Measurements from ENCODE around the gene NAGK.

Gene NAGK

DNA sequence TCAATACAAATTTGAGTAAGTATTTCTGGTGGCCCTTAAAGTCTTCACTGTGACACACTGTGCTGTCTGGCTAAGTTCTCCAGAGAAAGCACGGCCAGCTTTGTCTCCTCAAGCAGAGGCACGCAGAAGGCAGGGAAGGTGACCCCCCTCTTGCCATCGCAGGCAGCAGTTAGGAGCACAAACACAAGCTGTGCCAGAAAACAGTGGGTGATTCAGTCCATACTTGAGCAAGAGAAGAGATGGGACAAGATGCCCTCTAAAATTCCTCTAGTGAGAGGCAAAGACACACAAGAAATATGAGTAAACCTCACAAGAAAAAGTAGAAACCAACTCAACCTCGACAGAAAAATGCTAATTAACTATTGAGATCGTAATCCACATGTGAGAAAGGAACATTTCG, 51.7 kb downstream of the NAGK start:
- Histone ChIP-seq H2AFZ (ENCODE audit: low read length) (no peak overlapping the region), H3K9me3 (ENCODE audit: insufficient read depth, low read depth, low read length) (no peaks in the 10 kb centered on the region), H4K20me1 (ENCODE audit: insufficient read depth, low read length, poor library complexity, severe bottlenecking) (no peaks in the 10 kb centered on the region), H3K27me3 (ENCODE audit: insufficient read depth, low read length, poor library complexity, severe bottlenecking) (no peaks in the 10 kb centered on the region), H3K4me3 (ENCODE audit: low read length, poor library complexity, severe bottlenecking) (no peak overlapping the region), H3K9me2 (replicated peaks; ENCODE audit: low read depth, low read length) (no peaks in the 10 kb centered on the region), H3K36me3 (ENCODE audit: insufficient read depth, low read length) (peaks cover 4% of the 10 kb centered on the region; the same call in 1 of the 2 replicates), H3K79me2 (ENCODE audit: insufficient read depth, low read length) (no peaks in the 10 kb centered on the region), H3F3A (ENCODE audit: low read depth) (no peaks in the 10 kb centered on the region), H3K9ac (ENCODE audit: low read depth, low read length, poor library complexity, severe bottlenecking) (no peak overlapping the region), H3K4me2 (ENCODE audit: low read depth, low read length, poor library complexity, severe bottlenecking) (no peak overlapping the region), H3K4me1 (ENCODE audit: insufficient read depth, low read length, poor library complexity, severe bottlenecking) (no peaks in the 10 kb centered on the region)
- TF ChIP-seq, protein P1, sequence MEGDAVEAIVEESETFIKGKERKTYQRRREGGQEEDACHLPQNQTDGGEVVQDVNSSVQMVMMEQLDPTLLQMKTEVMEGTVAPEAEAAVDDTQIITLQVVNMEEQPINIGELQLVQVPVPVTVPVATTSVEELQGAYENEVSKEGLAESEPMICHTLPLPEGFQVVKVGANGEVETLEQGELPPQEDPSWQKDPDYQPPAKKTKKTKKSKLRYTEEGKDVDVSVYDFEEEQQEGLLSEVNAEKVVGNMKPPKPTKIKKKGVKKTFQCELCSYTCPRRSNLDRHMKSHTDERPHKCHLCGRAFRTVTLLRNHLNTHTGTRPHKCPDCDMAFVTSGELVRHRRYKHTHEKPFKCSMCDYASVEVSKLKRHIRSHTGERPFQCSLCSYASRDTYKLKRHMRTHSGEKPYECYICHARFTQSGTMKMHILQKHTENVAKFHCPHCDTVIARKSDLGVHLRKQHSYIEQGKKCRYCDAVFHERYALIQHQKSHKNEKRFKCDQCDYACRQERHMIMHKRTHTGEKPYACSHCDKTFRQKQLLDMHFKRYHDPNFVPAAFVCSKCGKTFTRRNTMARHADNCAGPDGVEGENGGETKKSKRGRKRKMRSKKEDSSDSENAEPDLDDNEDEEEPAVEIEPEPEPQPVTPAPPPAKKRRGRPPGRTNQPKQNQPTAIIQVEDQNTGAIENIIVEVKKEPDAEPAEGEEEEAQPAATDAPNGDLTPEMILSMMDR (conservative IDR thresholded peaks at IDR 0.05; ENCODE audit: low read length): no peak
- TF ChIP-seq EZH2phosphoT487 (IDR thresholded peaks at IDR 0.05; ENCODE audit: borderline replicate concordance): no peak

DNA sequence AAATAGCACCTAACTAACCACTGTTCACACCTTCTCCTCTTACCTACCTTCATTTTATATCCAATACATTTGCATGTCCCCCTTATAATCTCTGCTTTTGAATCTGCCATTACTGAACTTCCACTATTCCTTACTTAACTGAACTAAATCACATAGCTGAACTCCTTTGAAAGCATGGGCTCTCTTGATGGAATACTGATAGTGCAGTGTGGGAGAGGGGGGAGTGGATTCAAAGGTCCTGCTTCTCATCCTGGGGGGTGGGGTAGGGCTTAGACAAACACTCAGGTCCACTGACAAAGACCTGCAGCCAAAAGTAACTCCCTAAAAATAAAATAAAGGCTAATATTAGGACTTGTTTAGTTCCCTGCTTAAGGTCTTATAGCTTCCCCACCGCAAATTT, 53.0 kb downstream of the NAGK start:
- Histone ChIP-seq H3F3A (ENCODE audit: low read depth) (no peaks in the 10 kb centered on the region), H3K4me1 (ENCODE audit: insufficient read depth, low read length, poor library complexity, severe bottlenecking) (no peaks in the 10 kb centered on the region), H3K4me2 (ENCODE audit: low read depth, low read length, poor library complexity, severe bottlenecking) (no peak overlapping the region), H3K4me3 (ENCODE audit: low read length, poor library complexity, severe bottlenecking) (no peak overlapping the region), H3K9me2 (replicated peaks; ENCODE audit: low read depth, low read length) (no peaks in the 10 kb centered on the region), H3K9me3 (ENCODE audit: insufficient read depth, low read depth, low read length) (no peaks in the 10 kb centered on the region), H3K9ac (ENCODE audit: low read depth, low read length, poor library complexity, severe bottlenecking) (no peak overlapping the region), H2AFZ (ENCODE audit: low read length) (no peak overlapping the region), H3K27me3 (ENCODE audit: insufficient read depth, low read length, poor library complexity, severe bottlenecking) (no peaks in the 10 kb centered on the region), H4K20me1 (ENCODE audit: insufficient read depth, low read length, poor library complexity, severe bottlenecking) (no peaks in the 10 kb centered on the region), H3K79me2 (ENCODE audit: insufficient read depth, low read length) (0 out of 2 replicates have a peak, but pooled peaks cover 4% of the 10 kb centered on the region), H3K36me3 (ENCODE audit: insufficient read depth, low read length) (peaks cover 4% of the 10 kb centered on the region; the same call in 1 of the 2 replicates)
- TF ChIP-seq, protein P1 (conservative IDR thresholded peaks at IDR 0.05; ENCODE audit: low read length): no peak

DNA sequence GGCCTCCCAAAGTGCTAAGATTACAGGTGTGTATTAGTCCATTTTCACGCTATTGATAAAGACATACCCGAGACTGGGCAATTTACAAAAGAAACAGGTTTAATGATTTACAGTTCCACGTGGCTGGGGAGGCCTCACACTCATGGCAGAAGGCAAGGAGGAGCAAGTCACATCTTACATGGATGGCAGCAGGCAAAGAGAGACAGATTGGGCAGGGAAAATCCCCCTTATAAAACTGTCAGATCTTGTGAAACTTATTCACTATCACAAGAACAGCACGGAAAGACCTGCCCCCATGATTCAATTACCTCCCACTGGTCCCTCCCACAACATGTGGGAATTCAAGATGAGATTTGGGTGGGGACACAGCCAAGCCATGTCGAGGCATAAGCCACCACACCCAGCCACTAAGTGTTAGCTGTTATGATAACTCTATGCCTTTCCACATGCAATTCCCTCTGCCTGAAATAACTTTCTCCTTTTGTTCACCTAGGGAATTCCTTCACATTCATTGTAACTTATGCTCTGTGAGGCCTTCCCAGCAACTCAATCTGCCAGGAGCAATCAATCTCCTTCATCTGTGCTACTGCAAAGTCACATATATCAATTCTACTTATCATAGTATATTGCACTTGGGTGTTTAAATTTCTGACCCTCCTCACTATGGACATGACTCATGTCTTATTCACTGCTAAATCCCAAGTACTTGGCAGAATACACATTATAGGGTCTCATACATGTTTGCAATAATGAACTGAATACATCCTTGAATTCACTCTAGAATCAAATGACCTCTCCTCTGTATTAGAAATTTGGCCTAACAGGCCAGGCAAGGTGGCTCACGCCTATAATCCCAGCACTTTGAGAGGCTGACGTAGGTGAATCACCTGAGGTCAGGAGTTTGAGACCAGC, 54.2 kb downstream of the NAGK start:
- H2AFZ ChIP-seq (ENCODE audit: low read length): no peak overlapping the region
- H3K4me3 ChIP-seq (ENCODE audit: low read length, poor library complexity, severe bottlenecking): no peak overlapping the region
- no peak overlapping the region for H3K4me2 ChIP-seq (ENCODE audit: low read depth, low read length, poor library complexity, severe bottlenecking)
- H3K9me3 ChIP-seq (ENCODE audit: insufficient read depth, low read depth, low read length): no peaks in the 10 kb centered on the region
- H3F3A ChIP-seq (ENCODE audit: low read depth): no peaks in the 10 kb centered on the region
- H3K9me2 ChIP-seq (replicated peaks; ENCODE audit: low read depth, low read length): no peaks in the 10 kb centered on the region
- H3K27me3 ChIP-seq (ENCODE audit: insufficient read depth, low read length, poor library complexity, severe bottlenecking): no peaks in the 10 kb centered on the region
- TF ChIP-seq EZH2phosphoT487 (IDR thresholded peaks at IDR 0.05; ENCODE audit: borderline replicate concordance): no peak
- TF ChIP-seq, protein P1 (conservative IDR thresholded peaks at IDR 0.05; ENCODE audit: low read length): no peak
- H4K20me1 ChIP-seq (ENCODE audit: insufficient read depth, low read length, poor library complexity, severe bottlenecking): no peaks in the 10 kb centered on the region
- peaks cover 9% of the 10 kb centered on the region for H3K4me1 ChIP-seq (ENCODE audit: insufficient read depth, low read length, poor library complexity, severe bottlenecking)
- peaks cover 10% of the 10 kb centered on the region for H3K79me2 ChIP-seq (ENCODE audit: insufficient read depth, low read length)
- H3K36me3 ChIP-seq (ENCODE audit: insufficient read depth, low read length): peaks cover 4% of the 10 kb centered on the region; the same call in 1 of the 2 replicates
- no peak overlapping the region for H3K9ac ChIP-seq (ENCODE audit: low read depth, low read length, poor library complexity, severe bottlenecking)
